Midbrain (tissue), 1 donor: ENCODE measurements around the gene GRM5.
"Not testable (repeated sequence)": the region's sequence is repeated elsewhere in the genome, so short reads cannot be mapped to it uniquely, and the experiment has no call there.

Experiments
- DNase-seq: peaks from one replicate; lab custom pipeline; 2025; lab: John Stamatoyannopoulos, UW

GRM5 gene

GRCh38 chr11:88972210-88972609, 93.6 kb downstream of the GRM5 start:
- no peak for DNase-seq

- DNase-seq, result not testable (repeated sequence)
These were observed 104.2 kb downstream of the GRM5 start for GRCh38 chr11:88961621-88962020.

DNA sequence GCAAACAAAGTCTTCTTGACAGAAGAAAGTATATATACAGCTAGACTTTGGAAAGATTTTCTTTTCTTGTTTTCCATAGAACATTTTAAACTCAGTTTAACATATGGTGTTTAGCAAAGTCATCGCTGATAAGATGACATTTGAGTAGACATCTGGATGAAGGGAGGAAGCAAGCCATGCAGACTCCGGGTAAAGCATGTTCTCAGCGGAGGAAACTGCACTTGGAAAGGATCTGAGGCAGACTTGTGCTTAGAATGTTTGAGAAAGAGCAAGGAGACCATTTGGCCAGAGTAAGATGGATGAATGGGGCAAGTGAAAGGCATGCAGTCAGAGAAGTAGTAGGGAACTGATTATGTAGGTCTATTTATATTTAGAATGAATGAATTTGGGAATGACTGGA, 105.9 kb downstream of the GRM5 start:
- not testable (repeated sequence) for DNase-seq

DNA sequence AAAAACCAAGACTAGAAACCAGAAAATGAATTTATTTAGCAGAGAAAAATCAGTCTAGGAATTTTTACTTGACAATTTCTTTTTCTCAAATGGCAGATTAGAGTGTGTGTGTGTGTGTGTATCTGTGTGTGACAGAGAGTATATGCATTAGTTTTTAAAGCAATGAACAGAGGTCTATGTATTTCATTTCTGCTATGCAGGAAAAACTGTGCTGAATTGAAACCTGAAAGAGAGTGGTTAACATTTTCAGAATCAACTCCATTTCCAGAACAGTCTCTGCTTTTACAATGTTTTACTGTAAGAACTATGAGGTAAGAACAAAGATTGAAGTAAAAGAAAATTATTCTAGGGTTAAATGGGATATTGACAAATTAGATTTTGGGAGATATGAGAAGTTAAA, 114.8 kb downstream of the GRM5 start:
- no peak for DNase-seq

- DNase-seq, result not testable (repeated sequence)
These were observed 116.9 kb downstream of the GRM5 start for GRCh38 chr11:88948908-88949307.

GRCh38 chr11:88947843-88948572, 117.8 kb downstream of the GRM5 start:
- not testable (repeated sequence) for DNase-seq

- not testable (repeated sequence) for DNase-seq
These were observed 136.1 kb downstream of the GRM5 start for GRCh38 chr11:88929665-88930064.

GRCh38 chr11:88917065-88917464, 148.7 kb downstream of the GRM5 start:
- not testable (repeated sequence) for DNase-seq

DNA sequence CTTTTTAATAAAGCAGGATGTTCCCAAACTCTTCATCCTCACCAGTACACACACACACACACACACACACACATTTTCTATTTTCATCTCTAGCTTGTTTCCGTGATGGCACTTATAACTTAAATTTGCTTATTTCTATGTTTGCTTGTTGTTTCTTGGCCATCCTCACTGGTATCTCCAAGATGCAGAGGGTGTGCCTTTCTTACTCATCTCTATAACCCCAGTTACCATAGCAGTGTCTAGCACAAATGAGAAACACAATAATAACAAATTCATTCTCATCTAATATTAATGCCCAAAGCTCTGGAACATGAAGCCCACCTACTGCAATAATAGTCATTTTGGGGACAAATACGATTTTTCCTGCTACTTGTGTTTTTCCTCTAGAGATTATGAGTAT, 156.3 kb downstream of the GRM5 start:
- no peak for DNase-seq

GRCh38 chr11:88901436-88901835, 164.3 kb downstream of the GRM5 start:
- not testable (repeated sequence) for DNase-seq

DNA sequence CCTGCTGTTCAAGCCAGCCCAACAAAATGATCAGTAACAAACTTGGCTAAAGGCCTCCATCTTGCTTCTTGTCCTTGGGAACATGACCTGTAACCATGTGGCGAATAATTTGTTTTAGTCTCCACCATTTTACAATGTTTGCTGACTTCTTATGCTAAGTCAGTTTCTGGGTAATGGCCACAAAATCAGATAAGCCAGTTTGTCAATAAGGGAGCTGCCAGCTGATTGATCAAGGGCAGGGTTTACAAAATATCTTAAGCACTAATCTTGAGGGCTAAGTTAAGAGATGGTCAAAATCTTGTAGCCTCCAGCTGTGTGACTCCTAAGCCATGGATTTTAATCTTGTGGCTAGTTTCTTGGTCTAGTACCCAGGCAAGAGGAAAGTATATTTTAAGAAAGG, 176.9 kb downstream of the GRM5 start:
- not testable (repeated sequence) for DNase-seq

DNA sequence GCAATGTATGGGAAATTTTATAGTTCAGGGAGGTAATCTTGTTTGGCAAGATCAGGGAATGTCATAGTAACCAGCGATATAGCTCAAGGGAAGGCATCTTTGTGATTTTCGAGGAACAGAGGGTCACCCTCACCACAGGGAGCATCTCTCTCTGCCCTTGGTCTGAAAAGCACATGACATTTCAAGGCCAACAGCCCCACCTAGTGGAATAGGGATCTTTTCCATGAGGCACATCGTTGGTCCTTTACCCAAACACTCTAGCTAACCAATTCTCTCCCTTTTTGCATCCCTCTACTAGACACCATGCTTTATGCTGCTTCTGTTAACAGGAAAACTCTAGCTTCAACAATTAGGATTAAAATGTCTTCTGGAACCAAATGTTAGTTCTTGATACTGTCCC, 179.0 kb downstream of the GRM5 start:
- no peak for DNase-seq

DNA sequence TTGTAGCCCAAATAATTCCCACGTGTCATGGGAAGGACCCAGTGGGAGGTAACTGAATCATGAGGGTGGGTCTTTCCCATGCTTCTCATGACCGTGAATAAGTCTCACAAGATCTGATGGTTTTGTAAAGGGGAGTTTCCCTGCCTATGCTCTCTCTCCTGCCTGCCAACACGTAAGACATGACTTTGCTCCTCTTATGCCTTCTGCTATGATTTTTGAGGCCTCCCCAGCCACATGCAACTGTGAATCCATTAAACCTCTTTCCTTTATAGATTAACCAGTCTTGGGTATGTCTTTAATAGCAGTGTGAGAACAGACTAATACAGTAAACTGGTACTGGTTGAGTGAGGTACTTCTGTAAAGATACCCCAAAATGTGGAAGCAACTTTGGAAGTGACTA, 183.0 kb downstream of the GRM5 start:
- DNase-seq, result not testable (repeated sequence)

DNA sequence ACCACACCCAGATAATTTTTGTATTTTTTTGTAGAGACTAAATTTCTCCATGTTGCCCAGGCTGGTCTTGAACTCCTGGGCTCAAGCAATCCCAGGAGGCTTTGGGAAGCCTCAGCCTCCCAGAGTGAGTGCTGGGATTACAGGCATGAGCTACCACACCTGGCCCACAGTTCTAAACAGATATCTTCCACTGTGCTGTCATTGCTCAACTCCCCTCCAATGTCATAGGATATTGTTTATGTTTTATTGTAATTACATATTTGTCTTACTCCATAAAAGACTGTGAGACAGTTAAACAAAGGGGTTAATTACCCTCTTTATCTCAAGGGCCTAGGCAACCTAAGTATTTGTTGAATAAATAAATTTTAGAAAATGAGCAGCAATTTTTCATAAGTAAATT, 204.2 kb downstream of the GRM5 start:
- no peak for DNase-seq

- peak; percentile 48 for DNase-seq
These were observed 205.4 kb downstream of the GRM5 start for GRCh38 chr11:88860431-88860830.

DNA sequence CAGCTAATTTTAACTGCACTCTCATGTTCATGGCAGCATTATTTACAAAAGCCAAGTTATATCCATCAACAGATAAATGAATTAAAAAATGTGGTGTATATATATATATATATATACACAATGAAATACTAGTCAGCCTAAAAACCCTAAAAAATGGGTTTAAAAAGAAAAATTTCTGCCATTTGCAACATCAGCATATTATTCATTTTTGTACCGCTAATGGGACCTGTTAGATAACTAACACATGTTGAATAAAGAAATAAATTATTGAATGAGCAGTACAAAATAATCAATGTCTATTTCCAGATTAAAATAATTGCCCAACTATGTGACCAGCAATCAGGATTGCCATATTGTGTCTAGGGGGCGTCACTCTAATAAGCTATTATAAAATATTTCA, 211.8 kb downstream of the GRM5 start:
- not testable (repeated sequence) for DNase-seq

DNA sequence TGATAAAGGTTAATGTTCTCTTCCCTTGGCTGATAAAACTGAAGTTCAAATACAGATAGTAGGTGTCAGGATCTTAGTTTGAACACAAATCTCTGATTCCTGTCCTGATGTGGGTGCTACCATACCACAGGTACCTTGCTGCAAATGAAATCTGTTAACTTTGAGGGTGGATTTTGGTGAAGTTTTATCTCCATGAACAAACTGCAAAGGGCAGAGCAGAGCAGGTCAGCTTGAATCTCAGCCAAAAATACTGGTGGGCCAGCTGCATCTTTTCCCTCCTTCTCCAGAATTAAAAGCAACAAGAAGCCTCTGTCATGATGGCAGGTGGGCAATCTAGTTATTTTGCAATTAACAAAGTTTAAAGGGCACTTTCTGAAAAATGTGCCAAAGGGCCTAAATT, 214.2 kb downstream of the GRM5 start:
- not testable (repeated sequence) for DNase-seq

GRCh38 chr11:88849773-88850172, 216.0 kb downstream of the GRM5 start:
- not testable (repeated sequence) for DNase-seq

- no peak for DNase-seq
These were observed 216.4 kb downstream of the GRM5 start for GRCh38 chr11:88849368-88849767.

DNA sequence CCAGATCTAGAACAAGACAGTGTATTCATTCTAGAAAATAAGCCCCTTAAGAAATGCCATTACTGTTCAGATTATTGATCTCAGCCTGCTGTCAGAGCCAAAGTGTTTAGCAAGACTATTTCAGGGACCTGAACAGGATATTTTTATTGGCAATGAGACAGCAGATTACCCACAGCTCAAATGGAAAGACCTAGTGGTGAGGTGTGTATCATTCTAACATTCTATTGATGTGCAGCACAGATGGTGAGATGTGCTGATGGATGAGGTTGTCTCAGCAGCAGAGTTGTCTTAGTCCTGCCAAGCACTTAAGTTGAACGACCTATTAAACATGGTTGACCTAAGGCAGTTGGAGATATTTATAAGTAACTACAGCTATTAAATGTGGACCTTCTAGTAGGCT, 219.5 kb downstream of the GRM5 start:
- not testable (repeated sequence) for DNase-seq

DNA sequence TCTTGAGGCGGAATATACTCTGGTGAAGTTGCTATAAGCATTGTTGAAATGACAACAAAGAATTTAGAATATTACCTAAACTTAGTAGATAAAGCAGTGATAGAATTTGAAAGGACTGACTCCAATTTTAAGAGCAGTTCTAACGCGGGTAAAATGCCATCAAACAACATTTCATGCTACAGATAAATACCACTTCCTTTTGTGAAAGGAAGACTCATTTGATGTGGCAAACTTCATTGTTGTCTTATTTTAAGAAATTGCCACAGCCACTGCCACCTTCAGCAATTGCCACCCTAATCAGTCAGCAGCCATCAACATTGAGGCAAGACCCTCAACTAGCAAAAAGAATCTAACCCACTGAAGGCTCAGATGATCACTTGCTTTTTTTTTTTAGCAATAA, 220.8 kb downstream of the GRM5 start:
- DNase-seq, result not testable (repeated sequence)

DNA sequence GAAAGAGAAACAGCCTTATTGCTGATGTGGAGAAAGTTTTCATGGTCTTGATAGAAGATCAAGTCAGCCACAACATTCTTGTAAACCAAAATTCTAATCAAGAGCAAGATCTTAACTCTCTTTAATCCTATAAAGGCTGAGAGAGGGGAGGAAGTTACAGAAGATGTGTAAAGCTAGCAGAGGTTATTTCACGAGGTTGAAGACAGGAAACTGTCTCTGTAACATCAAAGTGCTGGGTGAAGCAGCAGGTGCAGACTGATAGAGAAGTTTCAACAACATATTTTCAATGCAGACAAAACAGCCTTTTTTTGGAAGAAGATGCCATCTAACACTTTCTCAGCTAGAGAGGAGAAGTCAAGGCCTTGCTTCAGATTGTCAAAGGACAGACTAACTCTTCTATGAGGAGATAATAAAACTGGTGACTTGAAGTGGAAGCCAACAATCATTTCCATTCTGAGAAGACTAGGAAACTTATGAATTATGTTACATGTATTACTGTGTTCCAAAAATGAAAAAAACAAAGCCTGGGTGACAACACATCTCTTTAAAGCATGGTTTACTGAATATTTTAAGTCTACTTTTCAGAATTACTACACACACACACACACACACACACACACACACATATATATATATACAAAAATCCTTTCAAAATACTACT, 221.9 kb downstream of the GRM5 start:
- not testable (repeated sequence) for DNase-seq

- DNase-seq, result not testable (repeated sequence)
These were observed 227.6 kb downstream of the GRM5 start for GRCh38 chr11:88838139-88838538.
